Heart right ventricle (tissue), 16 donors: ENCODE data around the gene SLK. TPM values are rescaled to one million over a fixed set of nuclear protein-coding genes. Genes with fewer than 3 reads are reported as not detected.

Source experiments
- ATAC-seq, 8 donors: fragments of 200-7000 bp; cut with Tn5 transposase; one replicate each; pipeline ENCODE4 v1.9.1; 2020; ENCODE audit warnings: mild to moderate bottlenecking in 8 of 8, moderate library complexity in 8 of 8, moderate number of reproducible peaks in 1 of 8
- DNase-seq, 2 donors: peaks; one replicate each; pipeline ENCODE4 v3.0.0-alpha.2; 2020
- H3K27ac ChIP-seq, 10 donors: fragments of 200-600 bp; sonication (generic) in 2 of 10; one replicate each; pipeline versions ENCODE4 v1.5.0 to v1.8.0; 2020 to 2022; ENCODE audit warnings: mild to moderate bottlenecking in 3 of 10
- H3K27me3 ChIP-seq, 7 donors: fragments of 200-600 bp; one replicate each; pipeline ENCODE4 v1.8.0; 2021 to 2022; ENCODE audit warnings: mild to moderate bottlenecking in 2 of 7
- H3K36me3 ChIP-seq, 9 donors: fragments of 200-600 bp; sonication (generic) in 1 of 9; one replicate each; pipeline versions ENCODE4 v1.5.0 to v1.8.0; 2020 to 2022; ENCODE audit warnings: mild to moderate bottlenecking in 2 of 9
- H3K4me1 ChIP-seq, 9 donors: fragments of 200-600 bp; sonication (generic) in 1 of 9; one replicate each; pipeline versions ENCODE4 v1.5.0 to v1.8.0; 2020 to 2022; ENCODE audit warnings: mild to moderate bottlenecking in 4 of 9
- H3K4me3 ChIP-seq, 10 donors: fragments of 200-600 bp; sonication (generic) in 2 of 10; one replicate each; pipeline versions ENCODE4 v1.5.0 to v1.8.0; 2020 to 2022; ENCODE audit warnings: mild to moderate bottlenecking in 7 of 10, moderate library complexity in 2 of 10
- H3K9me3 ChIP-seq, 11 donors: fragments of 200-600 bp in 10 of 11; sonication (generic) in 2 of 11; one replicate each; pipeline versions ENCODE4 v1.5.0 to v1.8.0; 2013 to 2022; ENCODE audit warnings: mild to moderate bottlenecking in 2 of 11, control low read depth in 1 of 11, moderate library complexity in 1 of 11
- CTCF ChIP-seq, 9 donors: fragments of 200-600 bp; sonication (generic) in 2 of 9; IDR thresholded peaks; one replicate each; pipeline versions ENCODE4 v1.5.0 to v1.8.0; 2021 to 2022; ENCODE audit warnings: antibody characterized with exemption in 9 of 9, mild to moderate bottlenecking in 5 of 9, moderate library complexity in 1 of 9
- WGBS, 2 donors: extraction: QIAGEN DNeasy Blood & Tissue Kit; methylation state at CpG; one replicate each; pipeline ENCODE4 v1.1.7; 2013; ENCODE audit warnings: inconsistent platforms in 1 of 2; 5-methylcytosine and 5-hydroxymethylcytosine counted together
- intact Hi-C, 10 donors: fragments of 100-400 bp; cut with DNase I; formaldehyde crosslinking; loops; one replicate each; pipeline versions ENCODE4 v1.11.1 to v1.14.2; 2022
- polyA plus RNA-seq, 2 donors: library from polyadenylated mRNA; stranded (reverse); fragments of 200-250 nt; gene quantifications; one replicate each; pipeline ENCODE4 v1.2.3, GENCODE V29; 2013
- total RNA-seq, 10 donors: library from RNA; stranded (reverse); fragmentation: NEBNext Ultra II Directional in 3 of 10; extraction: Animal tissue kit (Norgen Biotek cat#: 25700) in 3 of 10; gene quantifications; one replicate each; pipeline versions ENCODE4 v1.2.1 to v1.2.4, GENCODE V29; 2021 to 2023
- donor health status: Arrhythmogenic right ventricular cardiomyopathy.
- donor health status: ischemic (EF 13 %, LVEDD 7.1; RV severe dilation, severe dysfunction).
- donor health status: healthy with polysubstance abuse.
- donor health status: DM: no; HTN: yes; CAD: no.
- donor health status: DM: no; HTN: no; CAD: no.
- donor health status: ischemic (EF 25% LVEDD 6.9; RV normal size, moderate dysfunction).
- donor health status: ischemic (EF 25% LVEDD 5.7; RV mildly dilated, moderate dysfunction).
- donor health status: healthy.
- donor health status: DM: yes; HTN: yes; CAD: no.
- donor health status: Ischemic cardiomyopathy.
- donor health status: ischemic (EF 35%, LVEDD 5.7; RV mildly dilated, moderate dysfunction).
- donor health status: nonischemic (EF 11% LVEDD 7.7; RV severe dilation, severe dysfunction).
- donor health status: DM: yes; HTN: yes; CAD: no.
- donor health status: PGD.
- donor health status: ischemic (EF 29% LVEDD 5.4; RV normal size, mild dysfunction).
- donor health status: nonischemic (EF 23%, LVEDD 6.1; RV moderate dilation, normal function).

SLK gene
- total and polyA plus RNA-seq, 12 donors, result 11.3 to 63.6 (median 41.3) TPM

GRCh38 chr10:103929381-103929921 lies 37.5 kb upstream of the SLK start:
- ATAC-seq (no peak), DNase-seq (no peak)
- no peaks in the 10 kb centered on the region for H3K27me3 ChIP-seq
- WGBS, 2 donors, result 47 to 52% methylated on average over 7 of the region's 7 CpGs
- H3K9me3 ChIP-seq, result no peaks in the 10 kb centered on the region
- H3K4me3 ChIP-seq, result no peak overlapping the region
- intact Hi-C loops, result no loop called here
- no peak for TF ChIP-seq CTCF (IDR thresholded peaks at IDR 0.05)
- no peaks in the 10 kb centered on the region for H3K36me3 ChIP-seq
- peaks cover 0 to 5% (median 0%) of the 10 kb centered on the region in 9 donors for H3K4me1 ChIP-seq
- H3K27ac ChIP-seq, result no peak overlapping the region

DNA sequence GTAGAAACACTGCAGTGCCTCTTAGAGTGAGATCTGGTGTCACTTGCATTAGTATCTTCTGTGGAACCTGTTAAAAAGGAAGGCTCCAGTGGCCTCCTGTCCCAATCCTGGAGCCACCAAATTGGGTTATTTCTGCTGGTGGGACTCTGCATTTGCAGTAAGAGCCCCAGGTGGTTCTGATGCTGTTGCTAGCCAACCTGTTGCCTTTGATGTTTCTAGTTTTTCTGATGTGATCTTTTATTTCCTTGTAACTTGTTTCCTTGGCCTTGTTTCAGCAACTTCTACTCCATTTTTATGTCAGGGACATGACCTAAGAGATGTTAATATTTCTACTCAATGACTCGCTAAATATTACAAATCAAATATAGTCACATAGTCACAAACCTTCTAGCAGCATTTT lies 36.5 kb upstream of the SLK start:
- WGBS, 2 donors, result 94 to 98% methylated on average over 1 of the region's 1 CpG
- no peak for DNase-seq
- no peaks in the 10 kb centered on the region for H3K27me3 ChIP-seq
- no peaks in the 10 kb centered on the region for H3K36me3 ChIP-seq
- no peak overlapping the region for H3K4me3 ChIP-seq
- H3K4me1 ChIP-seq, result peaks cover 0 to 5% (median 0%) of the 10 kb centered on the region in 9 donors
- H3K27ac ChIP-seq, result no peak overlapping the region
- no peak for TF ChIP-seq CTCF (IDR thresholded peaks at IDR 0.05)
- intact Hi-C loops, result loop anchor here in 1 of 10 donors (2.0 kb wide), 1 partner anchor 48 kb away; no protein-coding TSS in a partner anchor
- ATAC-seq, result no peak
- H3K9me3 ChIP-seq, result no peaks in the 10 kb centered on the region

DNA sequence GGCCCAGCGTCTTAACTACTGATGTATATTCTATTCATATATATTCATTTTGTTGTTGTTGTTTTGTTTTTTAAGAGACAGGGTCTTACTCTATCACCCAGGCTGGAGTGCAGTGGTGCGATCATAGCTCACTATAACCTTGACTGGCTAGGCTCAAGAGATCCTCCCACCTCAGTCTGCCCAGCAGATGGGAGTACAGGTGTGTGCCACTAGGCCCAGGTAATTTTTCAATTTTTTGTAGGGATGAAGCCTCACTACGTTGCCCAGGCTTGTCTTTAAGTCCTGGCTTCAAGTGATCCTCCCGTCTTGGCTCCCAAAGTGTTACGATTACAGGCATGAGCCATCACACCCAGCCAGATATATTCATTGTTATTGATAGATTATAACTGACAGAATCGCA lies 36.1 kb upstream of the SLK start:
- Histone ChIP-seq H3K36me3 (no peaks in the 10 kb centered on the region), H3K27ac (no peak overlapping the region), H3K4me1 (peaks cover 0 to 5% (median 0%) of the 10 kb centered on the region in 9 donors), H3K9me3 (no peaks in the 10 kb centered on the region), H3K27me3 (no peaks in the 10 kb centered on the region), H3K4me3 (no peak overlapping the region)
- intact Hi-C loops, result loop anchor here in 1 of 10 donors (2.0 kb wide), 1 partner anchor 48 kb away; no protein-coding TSS in a partner anchor
- ATAC-seq (no peak), DNase-seq (no peak)
- 94 to 96% methylated on average over 6 of the region's 6 CpGs for WGBS, 2 donors
- no peak for TF ChIP-seq CTCF (IDR thresholded peaks at IDR 0.05)

- no peak for ATAC-seq
- TF ChIP-seq CTCF (IDR thresholded peaks at IDR 0.05), result no peak
- no peaks in the 10 kb centered on the region for H3K9me3 ChIP-seq
- no peaks in the 10 kb centered on the region for H3K36me3 ChIP-seq
- no peak overlapping the region for H3K27ac ChIP-seq
- H3K4me1 ChIP-seq, result peaks cover 0 to 5% (median 0%) of the 10 kb centered on the region in 9 donors
- DNase-seq, result no peak
- no peak overlapping the region for H3K4me3 ChIP-seq
- WGBS, 2 donors, result 97 to 100% methylated on average over 2 of the region's 2 CpGs
- H3K27me3 ChIP-seq, result no peaks in the 10 kb centered on the region
- intact Hi-C loops, result loop anchor here in 1 of 10 donors (2.0 kb wide), 1 partner anchor 47 kb away; no protein-coding TSS in a partner anchor
These were observed 35.3 kb upstream of the SLK start for GRCh38 chr10:103931603-103932002.
